OCI-M2 (cell line): ENCODE results near the gene LZTFL1.

Experiments
- DNase-seq: peaks from one replicate; lab custom pipeline; 2025; ENCODE audit not compliant: unreplicated experiment; lab: John Stamatoyannopoulos, UW

The LZTFL1 gene

DNA sequence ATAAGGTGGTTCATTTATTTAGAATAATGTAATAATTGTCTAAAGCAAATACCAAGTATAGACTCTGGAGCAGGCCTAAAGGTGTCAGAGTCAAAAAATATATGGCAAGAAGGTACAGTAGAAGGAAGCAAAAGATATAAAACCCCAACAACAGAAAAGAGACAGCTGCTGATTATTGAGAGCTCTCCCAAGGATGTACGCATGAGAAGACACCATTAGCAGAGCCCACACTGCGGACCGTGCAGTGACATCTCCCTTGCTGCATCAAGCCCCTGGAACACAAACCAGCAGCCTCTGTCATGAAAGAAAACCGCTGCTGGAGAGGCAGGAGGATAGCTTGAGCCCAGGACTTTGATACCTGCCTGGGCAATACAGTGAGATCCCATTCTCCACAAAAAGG, 27.6 kb downstream of the LZTFL1 start:
- DNase-seq: no peak

DNA sequence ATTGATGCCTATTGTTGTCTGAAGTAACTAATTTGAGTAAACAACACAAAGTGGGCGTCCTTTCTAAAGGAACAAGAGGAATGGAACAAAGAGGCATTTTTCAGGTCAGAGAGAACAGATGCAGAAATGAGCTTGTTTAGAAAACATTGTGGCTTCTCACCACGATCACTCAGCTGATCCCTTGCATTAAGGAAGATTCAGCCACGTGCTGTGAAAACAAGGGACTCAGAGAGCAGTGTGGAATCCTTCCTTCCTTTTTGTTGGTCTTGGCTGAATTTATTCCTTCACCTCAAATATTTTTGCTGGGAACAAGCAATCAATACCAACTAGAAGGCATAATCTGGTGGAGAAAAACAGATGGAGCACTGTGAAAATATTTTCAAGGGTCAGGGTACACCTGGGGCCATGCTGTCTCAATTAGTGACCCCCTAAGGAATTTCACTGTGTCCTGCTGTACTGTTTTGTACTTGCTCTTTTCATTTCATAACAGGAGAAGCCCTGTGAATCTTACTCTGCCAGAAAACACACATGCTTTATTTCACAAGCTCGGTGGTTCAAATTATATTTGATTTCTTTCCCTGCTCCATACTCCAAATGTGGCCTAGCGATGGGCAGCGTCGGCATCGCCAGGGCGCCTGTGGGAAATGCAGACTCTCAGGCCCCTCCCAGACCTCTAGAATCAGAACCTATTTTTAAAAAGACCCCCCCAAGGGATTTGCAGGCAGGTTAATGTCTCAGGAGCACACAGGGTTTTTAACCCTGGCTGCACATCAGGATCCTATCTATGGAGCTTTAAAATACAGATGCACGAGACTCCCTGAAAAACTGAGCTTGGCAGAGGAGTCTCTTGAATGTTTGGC, 34.0 kb downstream of the LZTFL1 start:
- DNase-seq: no peak

DNA sequence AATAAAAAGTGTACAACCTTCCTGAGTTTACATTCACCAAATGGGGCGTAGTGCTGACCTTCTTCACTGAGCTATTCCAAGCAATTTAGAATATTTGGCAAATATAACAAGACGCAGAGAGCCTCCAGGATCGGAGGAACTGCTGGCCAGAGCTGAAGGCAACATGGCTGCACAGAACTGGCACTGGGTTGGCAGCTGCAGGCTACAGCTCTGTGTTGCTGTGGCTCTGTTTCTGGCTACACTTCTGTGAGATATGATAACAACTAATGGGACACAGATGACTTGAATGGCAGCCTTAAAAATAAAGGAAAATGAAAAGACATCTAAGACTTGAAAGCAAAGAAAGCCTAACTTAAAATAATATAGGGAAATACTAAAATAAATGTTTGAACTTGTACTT, 34.8 kb downstream of the LZTFL1 start:
- DNase-seq: no peak

DNA sequence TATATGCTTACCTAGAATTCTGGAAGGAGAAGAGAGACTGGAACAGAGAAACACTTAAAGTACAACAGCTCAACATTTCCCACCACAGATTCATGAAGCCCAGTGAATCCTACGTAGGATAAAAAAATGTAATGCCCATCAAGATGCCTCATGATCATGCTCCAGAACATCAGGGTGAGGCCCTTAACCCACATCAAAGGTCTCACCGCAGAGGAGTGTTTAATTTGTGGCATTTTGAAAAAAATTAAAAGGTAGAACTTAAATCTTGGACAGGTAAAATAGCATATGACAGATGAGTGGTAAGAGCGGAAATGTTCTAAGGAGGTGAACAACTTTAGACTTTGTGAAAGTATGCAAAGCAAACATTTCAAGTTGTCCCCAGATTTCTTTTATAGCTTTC, 35.8 kb downstream of the LZTFL1 start:
- no peak for DNase-seq

DNA sequence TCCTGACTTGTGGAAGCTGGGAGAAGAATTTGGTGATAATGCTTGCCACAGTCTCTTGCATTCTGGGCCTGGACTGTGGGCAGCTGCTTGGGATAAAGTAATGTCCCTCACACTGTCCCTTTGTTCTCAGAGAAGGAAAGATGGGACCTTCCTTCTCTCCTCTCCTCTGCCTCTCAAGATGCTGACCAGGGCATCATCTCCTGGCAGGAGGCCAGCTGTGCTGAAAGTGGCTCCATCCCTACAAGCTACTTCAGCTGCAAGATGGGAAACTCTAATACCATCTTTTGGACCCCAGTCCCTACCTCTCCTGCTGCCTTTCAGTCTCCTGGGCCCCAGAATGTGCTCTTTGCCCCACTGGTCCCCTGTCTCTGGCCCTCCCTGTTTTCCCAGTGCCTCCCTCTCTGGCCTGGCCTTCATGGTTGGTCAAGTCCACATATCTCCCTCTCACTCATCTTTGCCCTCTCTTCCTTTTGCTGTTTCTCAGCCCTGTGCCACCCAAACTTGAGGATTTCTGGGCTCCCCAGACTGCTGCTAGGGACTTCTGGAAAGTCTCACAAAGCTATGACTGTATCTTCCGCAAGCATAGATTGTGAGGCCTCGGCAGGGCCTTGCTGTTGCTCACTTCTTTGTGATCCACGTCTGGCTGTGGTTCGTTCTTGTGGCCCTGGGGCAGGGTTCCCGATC, 38.5 kb downstream of the LZTFL1 start:
- no peak for DNase-seq

DNA sequence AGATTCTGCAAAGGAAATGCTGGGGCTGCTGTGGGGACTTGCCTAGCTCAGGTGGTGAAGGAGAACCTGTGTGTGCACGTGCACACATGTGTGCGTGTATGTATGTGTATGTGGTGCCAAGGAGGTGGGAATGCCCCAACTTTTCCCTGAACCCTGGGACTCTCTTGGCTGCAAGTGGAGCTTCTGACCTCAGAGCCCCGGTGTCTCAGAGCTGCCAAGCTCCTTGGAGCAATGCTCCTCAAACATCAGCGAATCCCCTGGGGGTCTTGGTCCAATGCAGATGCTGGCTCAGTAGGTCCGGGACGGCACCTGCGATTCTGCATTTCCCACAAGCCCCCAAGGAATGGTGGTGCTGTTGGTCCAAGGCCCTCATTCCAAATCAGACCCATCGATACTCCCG, 39.8 kb downstream of the LZTFL1 start:
- no peak for DNase-seq

DNA sequence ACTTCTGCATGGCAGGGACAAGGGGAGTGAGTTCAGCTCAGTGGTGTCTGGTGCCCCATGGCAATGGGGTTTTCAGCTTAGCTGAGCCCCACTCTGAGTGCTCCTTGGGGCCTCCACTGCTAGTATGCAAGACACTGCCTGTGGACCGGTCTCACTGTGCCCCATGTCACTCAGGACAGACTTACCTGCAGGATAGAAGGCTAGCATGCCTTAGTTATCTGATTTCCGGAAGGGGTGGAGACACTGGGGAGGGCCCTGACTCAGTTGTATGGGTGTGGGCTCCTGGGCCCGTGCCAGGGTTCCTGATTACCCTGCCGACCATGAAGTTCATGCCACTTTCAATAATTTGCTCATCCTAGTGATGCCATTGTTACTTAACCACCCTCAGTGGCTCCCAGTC, 41.3 kb downstream of the LZTFL1 start:
- no peak for DNase-seq

DNA sequence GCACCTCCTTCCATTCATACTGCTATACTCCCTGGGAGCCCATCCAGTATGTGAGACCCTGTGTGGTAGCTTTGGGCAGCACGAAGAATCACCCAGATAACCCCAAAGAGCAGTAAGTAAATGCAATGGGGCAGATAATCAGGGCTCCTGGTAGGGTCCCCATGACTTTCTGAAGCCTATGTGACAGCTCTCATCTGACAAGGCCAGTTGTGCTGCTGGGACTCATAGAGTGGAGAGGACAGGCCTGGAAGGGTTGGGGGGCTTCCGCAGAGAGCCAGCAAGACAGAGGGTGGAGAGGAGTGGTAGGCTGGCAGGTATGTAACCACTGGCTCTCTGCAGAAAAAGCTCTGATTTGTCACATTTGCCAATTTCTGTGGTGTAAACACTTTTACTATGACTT, 42.3 kb downstream of the LZTFL1 start:
- DNase-seq: no peak

DNA sequence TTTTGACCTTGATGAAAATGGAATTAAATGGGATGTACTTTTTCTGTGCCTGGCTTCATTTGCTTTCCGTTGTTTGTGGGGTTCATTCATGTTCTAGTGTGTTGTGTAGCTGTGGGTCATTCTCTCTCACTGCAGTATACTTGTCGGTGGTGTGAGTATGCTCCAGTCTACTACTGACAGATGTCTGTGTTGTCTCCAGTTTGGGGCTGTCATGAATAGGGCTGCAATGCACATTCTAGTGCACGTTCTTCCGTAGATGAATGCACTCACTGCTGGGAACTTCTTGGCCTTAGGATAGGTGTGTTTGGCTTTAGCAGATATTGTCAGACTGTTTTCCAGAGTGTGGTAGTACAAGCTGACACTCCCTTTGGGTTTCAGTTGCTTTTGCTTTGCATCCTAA, 43.9 kb downstream of the LZTFL1 start:
- DNase-seq: no peak

DNA sequence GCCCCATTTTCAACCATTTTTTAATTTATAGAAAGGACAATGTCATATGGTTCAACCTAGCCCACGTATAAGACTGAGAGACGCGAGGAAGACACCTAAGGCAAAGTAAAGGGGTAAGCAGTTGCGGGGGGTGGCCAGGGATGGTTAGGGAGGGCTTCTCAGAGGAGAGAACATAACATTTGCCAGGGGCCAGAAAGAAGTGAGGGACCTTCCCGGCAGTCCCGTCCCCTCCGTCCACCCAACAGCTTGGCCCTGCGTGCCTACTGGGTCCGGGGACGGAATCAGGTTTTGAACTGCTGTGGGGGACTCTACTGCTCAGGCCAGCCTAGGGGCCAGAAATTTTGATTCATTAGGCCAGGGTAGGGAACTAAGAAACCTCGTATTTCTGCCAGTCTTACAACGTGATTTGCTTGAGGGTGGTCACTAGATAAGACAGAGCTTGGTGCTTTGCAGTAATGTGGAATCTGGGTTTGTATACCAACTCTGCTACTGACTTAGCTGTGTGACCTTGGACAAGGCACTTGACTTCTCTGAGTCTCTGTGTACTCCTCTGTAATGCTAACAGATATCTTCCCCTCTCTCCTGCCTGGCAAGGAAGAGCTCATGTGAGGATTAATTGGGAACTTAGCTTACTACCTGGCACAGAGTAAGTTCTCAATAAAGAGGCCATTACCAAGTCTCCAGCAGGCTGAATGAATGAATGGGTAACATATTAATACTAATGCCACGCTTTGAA, 44.8 kb downstream of the LZTFL1 start:
- DNase-seq: no peak

DNA sequence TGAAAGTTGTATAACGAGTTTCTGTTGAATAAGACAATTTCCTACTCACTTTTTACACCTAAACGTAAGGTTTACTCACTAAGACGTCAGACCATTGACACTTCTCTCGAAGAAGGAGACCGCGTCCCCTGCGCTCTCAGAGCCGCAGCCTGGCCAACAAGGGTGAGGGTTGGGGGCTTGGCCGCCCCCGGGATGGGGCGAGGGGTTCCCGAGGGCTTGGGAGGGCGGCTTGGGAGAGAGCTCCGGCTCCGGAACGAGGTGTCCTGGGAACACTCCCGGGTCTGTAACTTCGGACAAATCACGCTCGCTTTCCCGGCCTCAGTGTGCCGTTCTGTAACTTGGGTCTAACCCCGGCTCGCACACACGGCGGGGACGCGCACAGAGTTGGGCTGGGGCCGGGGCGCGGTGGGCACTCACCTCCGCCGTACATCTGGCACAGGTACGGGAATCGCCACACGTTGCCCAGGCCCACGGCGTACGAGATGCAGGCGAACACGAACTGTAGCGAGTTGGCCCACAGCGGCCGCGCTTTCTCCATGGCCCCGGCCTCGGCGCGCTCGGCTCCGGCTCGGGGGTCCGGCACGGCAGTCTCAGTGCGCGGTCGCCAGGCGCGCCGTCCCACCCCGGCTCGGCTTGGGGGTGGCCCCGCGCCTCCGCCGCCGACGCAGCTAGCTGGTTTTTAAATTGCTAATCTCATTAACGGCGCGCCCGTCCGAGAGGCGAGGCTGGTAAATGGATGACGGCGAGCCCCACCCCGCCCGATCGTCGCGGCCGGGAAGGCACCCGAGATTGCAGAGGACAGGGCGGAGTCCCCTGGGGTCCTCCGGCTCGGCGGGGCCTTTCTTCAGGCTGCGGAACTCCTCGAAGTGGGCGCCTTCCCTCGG, 45.8 kb downstream of the LZTFL1 start, which contains the start of gene SLC6A20:
TSS of gene SLC6A20 (minus strand) at position 655 of the 884 bp plus-strand sequence. CDS start at position 538, 117 bp downstream.
- DNase-seq: no peak

DNA sequence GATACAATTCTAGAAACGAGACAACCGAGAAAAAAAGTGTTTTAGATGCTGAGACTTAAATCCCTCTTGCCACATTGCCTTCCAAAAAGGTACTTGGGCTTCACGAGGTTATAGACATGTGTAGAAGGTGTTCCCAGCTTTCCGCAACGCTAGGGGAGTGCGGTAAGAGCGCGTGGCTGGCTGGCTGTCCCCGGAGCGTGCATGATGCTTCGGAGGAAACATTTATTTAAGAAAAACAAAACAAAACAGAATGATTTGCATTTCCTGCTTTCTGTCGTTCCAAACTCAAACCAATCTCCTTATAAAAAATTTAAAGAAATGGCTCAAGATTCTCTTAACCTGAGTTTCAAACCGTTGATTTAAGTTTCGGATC, 46.4 kb downstream of the LZTFL1 start:
- no peak for DNase-seq

DNA sequence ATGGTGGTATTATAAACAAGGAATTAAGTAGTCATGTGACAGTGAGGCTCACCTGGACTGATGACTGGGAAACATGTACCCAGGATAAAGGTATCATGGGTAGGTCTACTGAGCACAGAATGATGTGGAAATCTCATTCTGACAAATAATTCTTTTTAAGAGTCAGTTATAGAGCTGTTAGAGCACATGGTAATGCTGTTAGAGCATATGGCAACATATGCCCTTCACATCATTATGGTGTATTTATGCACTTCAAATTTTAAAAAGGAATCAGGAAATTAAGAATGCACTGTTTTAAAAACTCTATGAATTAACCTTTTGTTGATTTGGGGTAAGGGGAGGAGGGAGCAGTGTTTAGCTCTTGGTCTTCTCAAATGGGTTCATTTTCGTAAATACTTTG, 47.3 kb downstream of the LZTFL1 start:
- DNase-seq: no peak

DNA sequence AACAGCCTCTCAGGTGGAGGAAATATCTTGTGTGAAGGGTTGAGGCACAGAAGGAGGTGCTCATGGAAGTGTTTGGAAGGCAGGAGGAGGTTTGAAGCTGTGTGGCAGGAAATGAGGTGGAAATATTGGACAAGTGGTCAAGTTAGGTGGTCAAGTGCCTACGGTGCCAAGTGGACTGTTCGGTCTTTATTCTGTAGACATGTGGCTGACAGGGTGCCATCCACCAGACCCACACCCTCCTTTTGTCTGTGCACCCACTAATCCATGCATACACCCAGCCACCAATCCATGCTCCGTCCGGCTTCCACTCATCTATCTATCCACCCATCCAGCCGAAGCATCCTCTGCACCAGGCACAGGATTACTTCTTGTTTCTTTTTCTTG, 47.8 kb downstream of the LZTFL1 start:
- DNase-seq: no peak

DNA sequence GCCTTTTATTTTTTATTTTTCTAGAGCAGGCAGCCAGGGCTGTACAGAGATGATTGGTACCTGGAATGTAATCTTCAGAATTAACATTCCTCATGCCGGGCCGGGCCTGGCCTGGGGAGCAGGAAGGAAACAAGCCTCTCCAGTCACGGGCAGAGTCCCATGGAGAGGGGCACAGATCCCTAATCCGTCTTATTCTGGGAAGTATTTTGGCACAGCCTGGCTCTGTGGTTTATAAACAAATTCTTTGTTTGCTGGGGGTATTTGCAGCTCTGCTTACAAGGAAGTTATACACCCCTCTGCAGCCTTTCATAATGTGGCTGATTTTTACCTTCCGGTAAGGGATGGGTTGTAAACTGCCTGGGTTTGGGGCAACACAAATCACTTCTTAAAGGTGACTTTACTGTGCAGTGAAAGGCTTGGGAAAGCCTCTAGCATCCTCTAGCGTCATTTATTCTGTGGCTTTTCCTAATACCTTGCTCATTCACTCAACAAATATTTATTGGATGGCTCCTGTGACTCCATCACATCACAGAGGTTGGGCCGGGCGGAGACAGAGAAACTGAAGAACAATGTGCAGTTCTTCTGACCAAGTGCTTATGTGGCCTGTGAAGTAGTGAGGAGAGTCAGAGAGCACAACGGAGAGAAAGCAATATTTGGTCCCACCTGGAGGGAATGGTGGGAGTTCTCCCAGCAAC, 48.3 kb downstream of the LZTFL1 start:
- DNase-seq: no peak

DNA sequence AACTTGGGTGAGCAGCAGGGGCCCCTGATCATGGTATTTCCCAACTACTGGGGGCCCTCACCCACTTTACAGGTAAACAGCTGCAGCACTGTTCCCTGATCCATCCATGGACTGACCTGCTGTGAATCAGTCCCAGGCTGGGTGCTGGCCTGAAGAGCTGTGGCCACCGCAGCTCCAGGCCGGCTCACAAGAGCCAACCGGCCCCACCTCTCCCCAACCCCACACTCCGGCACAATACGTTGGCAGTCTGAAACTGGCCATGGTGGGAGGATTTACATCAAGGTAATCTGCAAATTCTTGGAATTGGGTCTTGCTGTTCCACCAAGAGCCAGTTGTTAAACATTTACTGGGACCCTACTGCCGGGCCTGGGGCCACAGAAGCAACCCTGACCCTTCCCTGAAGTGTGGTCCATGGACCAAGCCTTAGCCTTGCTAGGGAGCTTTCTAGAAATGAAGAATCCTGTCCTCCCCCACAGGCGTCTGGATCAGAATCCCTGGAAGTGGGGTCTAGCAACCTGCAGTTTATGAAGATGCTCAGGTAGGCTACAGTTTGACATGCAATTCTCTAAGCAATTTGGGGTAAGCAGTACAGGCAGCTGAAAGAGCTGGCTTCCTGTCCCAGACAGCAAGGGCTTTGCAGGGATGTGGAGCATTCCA, 49.3 kb downstream of the LZTFL1 start:
- no peak for DNase-seq

DNA sequence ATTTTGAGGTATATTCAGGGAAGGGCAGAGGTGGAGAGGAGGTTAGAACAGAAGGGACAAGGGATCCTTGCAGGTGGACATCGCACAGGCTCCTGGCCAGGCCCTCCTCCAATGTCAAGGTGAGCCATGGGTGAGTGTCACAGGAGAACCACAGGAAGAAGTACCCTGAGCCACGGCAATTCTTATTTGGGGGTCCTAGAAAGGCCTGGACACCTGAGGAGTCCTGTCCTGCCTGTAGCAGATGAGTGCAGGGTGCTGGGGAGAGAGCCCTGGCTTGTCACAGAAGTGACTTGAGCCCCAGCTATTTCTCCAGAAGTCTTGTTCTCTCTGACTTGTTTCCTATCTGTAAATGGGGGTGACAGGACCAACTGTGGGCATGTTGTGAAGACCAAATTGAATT, 49.9 kb downstream of the LZTFL1 start:
- no peak for DNase-seq

DNA sequence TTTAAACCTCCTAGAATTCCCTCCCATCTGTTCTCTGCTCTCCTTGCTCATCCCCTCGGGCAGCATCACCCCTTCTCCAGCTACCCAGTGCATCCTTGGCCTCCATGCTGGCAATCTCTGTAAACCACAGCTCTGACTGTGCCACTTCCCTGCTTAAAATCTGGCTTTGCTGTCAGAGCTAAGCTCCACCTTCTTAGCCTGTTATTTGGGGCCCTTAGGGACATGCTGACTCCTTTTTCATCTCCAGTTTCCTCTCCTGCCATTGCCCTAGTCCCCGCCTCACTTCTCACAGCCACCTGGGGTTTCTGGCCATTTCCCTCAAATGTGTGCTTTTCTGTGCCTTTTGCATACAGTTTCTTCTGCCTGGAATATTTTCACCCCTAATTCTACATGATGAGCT, 51.3 kb downstream of the LZTFL1 start:
- no peak for DNase-seq

DNA sequence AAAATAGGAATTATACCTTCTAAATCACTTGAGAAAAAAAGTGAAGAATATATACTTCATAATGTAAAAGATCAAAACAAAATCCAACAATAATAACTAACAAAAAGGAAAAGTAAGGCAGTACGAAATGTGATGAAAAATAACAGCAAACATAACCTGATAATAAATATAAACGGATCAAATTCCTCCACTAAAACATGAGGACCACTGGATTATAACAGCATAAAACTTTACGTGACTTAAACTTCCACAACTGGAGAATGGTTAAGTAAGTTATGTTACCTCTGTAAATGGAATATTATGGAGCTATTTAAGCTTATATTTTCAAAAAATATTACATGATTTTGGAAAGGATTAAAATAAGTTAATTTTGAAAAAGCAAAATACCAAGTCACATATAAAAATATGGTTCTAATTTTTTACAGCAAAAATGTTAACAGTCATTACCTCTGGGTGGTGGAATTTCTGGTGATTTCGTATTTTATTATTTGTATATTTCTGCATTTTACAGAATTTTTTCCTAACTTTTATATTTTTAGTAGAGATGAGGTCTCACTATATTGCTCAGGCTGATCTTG, 52.6 kb downstream of the LZTFL1 start:
- DNase-seq: no peak
